DND-41 (cell line): Measurements from ENCODE around the gene PTPRN2.

ENCODE experiments used
- ATAC-seq: fragments of 200-7000 bp; cut with Tn5 transposase; 3 replicates; pipeline ENCODE4 v1.9.1; 2021; ENCODE audit warnings: low read depth; ENCODE audit not compliant: insufficient read depth
- DNase-seq: peaks from one replicate; pipeline ENCODE4 v3.0.0-alpha.2; 2020
- H2AFZ ChIP-seq: 2 replicates; pipeline ENCODE4 v1.6.0; 2012; ENCODE audit warnings: low read depth, low read length
- H3K27ac ChIP-seq: 2 replicates; pipeline ENCODE4 v1.5.1; 2012; ENCODE audit warnings: low read length, inconsistent platforms
- H3K27me3 ChIP-seq: fragments of 200-600 bp; sonication (generic); 2 replicates; pipeline ENCODE4 v1.6.0; 2012; ENCODE audit warnings: low read length, mild to moderate bottlenecking, inconsistent platforms; ENCODE audit not compliant: insufficient read depth, poor library complexity
- H3K36me3 ChIP-seq: 2 replicates; pipeline ENCODE4 v1.5.1; 2012; ENCODE audit warnings: low read length, inconsistent platforms; ENCODE audit not compliant: insufficient read depth
- H3K4me1 ChIP-seq: 2 replicates; pipeline ENCODE4 v1.5.1; 2012; ENCODE audit warnings: mild to moderate bottlenecking, low read length; ENCODE audit not compliant: insufficient read depth
- H3K4me2 ChIP-seq: 2 replicates; pipeline ENCODE4 v1.6.0; 2012; ENCODE audit warnings: mild to moderate bottlenecking, moderate library complexity, low read length, inconsistent platforms; ENCODE audit not compliant: insufficient read depth
- H3K4me3 ChIP-seq, 2 experiments: fragments of 200-600 bp in 1 of 2; shearing (Covaris generic) in 1 of 2; 2 replicates each; pipeline ENCODE4 v1.5.1; 2012 to 2016; ENCODE audit warnings: inconsistent platforms in 2 of 2, low read length in 2 of 2, mild to moderate bottlenecking in 2 of 2, low read depth in 1 of 2, moderate library complexity in 1 of 2
- H3K79me2 ChIP-seq: 2 replicates; pipeline ENCODE4 v1.6.0; 2012; ENCODE audit warnings: low read length, inconsistent platforms; ENCODE audit not compliant: insufficient read depth
- H3K9ac ChIP-seq: 2 replicates; pipeline ENCODE4 v1.6.0; 2012; ENCODE audit warnings: low read depth, mild to moderate bottlenecking, inconsistent platforms, low read length, moderate library complexity
- H3K9me3 ChIP-seq: 2 replicates; pipeline ENCODE4 v1.5.1; 2012; ENCODE audit warnings: low read length, moderate library complexity, mild to moderate bottlenecking, inconsistent platforms; ENCODE audit not compliant: insufficient read depth, severe bottlenecking
- H4K20me1 ChIP-seq: 2 replicates; pipeline ENCODE4 v1.6.0; 2012; ENCODE audit warnings: low read length; ENCODE audit not compliant: insufficient read depth
- CTCF ChIP-seq: IDR thresholded peaks from 2 replicates; pipeline ENCODE4 v1.5.1; 2012; ENCODE audit warnings: borderline replicate concordance, low read length, moderate library complexity, mild to moderate bottlenecking; ENCODE audit not compliant: poor library complexity, severe bottlenecking; ENCODE audit errors: extremely low read depth
- EZH2 ChIP-seq: IDR thresholded peaks from 3 replicates; pipeline ENCODE4 v1.6.1; 2012; ENCODE audit warnings: borderline replicate concordance, low read depth, mild to moderate bottlenecking, moderate library complexity, low read length, inconsistent platforms; ENCODE audit not compliant: severe bottlenecking

The PTPRN2 gene

GRCh38 chr7:157951300-157952049 is 636.1 kb downstream of the PTPRN2 start:
- H3K9ac ChIP-seq, result no peak overlapping the region
- H3K9me3 ChIP-seq, result peaks cover 2% of the 10 kb centered on the region
- H3K36me3 ChIP-seq, result no peaks in the 10 kb centered on the region
- H3K79me2 ChIP-seq, result no peaks in the 10 kb centered on the region
- no peak overlapping the region for H3K4me2 ChIP-seq
- DNase-seq (no peak), ATAC-seq (no peak)
- no peak overlapping the region for H3K4me3 ChIP-seq
- TF ChIP-seq EZH2, result no peak
- TF ChIP-seq CTCF, result no peak
- H3K27me3 ChIP-seq, result peaks cover 4% of the 10 kb centered on the region
- no peaks in the 10 kb centered on the region for H4K20me1 ChIP-seq
- H3K27ac ChIP-seq, result no peak overlapping the region
- H2AFZ ChIP-seq, result no peak overlapping the region
- no peaks in the 10 kb centered on the region for H3K4me1 ChIP-seq

- DNase-seq (no peak), ATAC-seq (no peak)
- no peaks in the 10 kb centered on the region for H3K36me3 ChIP-seq
- H3K4me1 ChIP-seq, result no peaks in the 10 kb centered on the region
- no peak overlapping the region for H3K4me3 ChIP-seq
- peaks cover 2% of the 10 kb centered on the region for H3K9me3 ChIP-seq
- no peaks in the 10 kb centered on the region for H3K79me2 ChIP-seq
- H4K20me1 ChIP-seq, result no peaks in the 10 kb centered on the region
- no peak overlapping the region for H2AFZ ChIP-seq
- H3K9ac ChIP-seq, result no peak overlapping the region
- no peak for TF ChIP-seq EZH2
- no peak for TF ChIP-seq CTCF
- H3K4me2 ChIP-seq, result no peak overlapping the region
- H3K27ac ChIP-seq, result no peak overlapping the region
- no peaks in the 10 kb centered on the region for H3K27me3 ChIP-seq
Observed at GRCh38 chr7:157949711-157950110, 637.9 kb downstream of the PTPRN2 start.

DNA sequence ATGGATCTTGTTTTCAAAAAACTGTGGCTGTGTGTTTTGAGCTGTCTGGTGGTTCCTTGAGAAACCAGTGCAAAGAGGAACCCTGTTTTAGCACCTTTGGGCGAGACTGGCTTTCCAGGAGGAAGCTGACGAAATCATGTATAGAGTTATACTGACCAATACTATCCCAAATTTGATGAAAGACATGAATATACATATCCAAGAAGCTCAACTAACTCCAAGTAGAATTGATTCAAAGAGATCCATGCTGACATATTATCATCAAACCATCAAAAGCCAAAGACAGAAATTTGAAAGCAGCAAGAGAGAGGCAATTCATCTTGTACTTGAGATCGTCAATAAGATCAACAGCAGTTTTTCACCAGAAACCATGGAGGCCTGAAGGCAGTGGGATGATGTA is 640.1 kb downstream of the PTPRN2 start:
- H3K79me2 ChIP-seq, result no peaks in the 10 kb centered on the region
- no peaks in the 10 kb centered on the region for H3K4me1 ChIP-seq
- no peak overlapping the region for H3K9ac ChIP-seq
- H2AFZ ChIP-seq, result no peak overlapping the region
- no peak overlapping the region for H3K4me3 ChIP-seq
- H3K36me3 ChIP-seq, result no peaks in the 10 kb centered on the region
- no peak for DNase-seq
- no peak for TF ChIP-seq CTCF
- peaks cover 2% of the 10 kb centered on the region for H3K9me3 ChIP-seq
- H3K4me2 ChIP-seq, result no peak overlapping the region
- ATAC-seq, result no peak
- no peaks in the 10 kb centered on the region for H3K27me3 ChIP-seq
- no peaks in the 10 kb centered on the region for H4K20me1 ChIP-seq
- no peak overlapping the region for H3K27ac ChIP-seq
